GM19023 (cell line): ENCODE results near the gene ARHGEF39.
"Not testable (repeated sequence)": the region's sequence is repeated elsewhere in the genome, so short reads cannot be mapped to it uniquely, and the experiment has no call there.

ENCODE experiments used
- ATAC-seq: cut with Tn5 transposase; IDR thresholded peaks from one replicate; pipeline ENCODE4 v1.9.1; 2021; ENCODE audit warnings: mild to moderate bottlenecking, moderate library complexity; ENCODE audit not compliant: unreplicated experiment

The ARHGEF39 gene

DNA sequence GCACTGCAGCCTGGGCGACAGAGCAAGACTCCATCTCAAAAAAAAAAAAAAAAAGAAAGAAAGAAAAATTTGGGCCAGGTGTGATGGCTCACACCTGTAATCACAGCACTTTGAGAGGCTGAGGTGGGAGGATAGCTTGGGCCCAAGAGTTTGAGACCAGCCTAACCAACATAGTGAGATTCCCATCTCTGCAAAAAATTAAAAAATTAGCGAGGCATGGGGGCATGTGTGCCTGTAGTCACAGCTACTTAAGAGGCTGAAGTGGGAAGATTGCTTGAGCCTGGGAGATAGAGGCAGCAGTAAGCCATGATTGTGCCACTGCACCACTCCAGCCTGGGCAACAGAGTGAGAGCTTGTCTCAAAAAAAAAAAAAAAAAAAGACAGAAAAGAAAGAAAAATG, 11.4 kb downstream of the ARHGEF39 start:
- ATAC-seq = no peak

DNA sequence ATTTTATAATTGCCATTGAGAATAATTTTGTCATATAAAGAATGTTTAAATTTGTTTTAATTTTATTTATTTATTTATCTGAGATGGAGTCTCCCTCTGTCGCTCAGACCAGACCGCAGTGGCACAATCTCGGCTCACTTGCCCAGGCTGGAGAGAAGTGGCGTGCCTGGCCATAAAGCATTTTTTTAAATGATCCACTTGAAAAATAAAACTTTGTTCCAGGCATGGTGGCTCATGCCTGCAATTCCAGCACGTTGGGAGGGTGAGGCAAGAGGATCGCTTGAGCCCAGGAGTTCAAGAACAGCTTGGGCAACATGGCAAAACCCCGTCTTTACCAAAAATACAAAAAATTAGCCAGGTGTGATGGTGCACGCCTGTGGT, 12.2 kb downstream of the ARHGEF39 start:
- ATAC-seq = no peak

DNA sequence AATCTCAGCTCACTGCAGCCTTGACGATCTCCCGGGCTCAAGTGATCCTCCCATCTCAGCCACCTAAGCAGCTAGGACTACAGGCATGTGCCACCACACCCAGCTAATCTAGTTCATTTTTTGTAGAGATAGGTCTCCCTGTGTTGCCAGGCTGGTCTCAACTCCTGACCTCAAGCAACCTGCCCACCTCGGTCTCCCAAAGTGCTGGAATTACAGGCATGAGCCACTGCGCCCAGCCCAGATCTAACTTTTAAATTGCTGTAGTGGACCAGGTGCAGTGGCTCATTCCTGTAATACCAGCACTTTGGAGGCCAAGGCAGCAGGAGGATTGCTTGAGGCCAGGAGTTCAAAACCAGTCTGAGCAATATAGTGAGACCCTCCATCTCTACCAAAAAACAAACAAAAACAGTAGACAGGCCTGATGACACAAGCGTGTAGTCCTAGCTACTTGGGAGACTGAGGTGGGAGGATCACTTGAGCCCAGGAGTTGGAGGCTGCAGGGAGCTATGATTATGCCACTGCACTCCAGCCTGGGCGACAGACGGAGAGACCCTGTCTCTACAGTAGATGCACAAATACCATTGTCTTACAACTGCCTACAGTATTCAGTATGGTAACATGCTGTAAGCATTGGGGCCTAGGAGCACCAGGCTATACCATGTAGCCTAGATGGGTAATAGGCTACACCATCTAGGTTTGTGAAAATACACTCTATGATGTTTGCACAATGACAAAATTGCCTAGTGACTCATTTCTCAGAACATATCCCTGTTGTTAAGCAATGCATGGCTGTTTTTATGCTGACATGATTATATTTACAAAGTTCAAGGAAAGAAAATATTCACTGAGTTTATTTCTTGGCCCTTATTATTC, 12.8 kb downstream of the ARHGEF39 start:
- no peak for ATAC-seq

DNA sequence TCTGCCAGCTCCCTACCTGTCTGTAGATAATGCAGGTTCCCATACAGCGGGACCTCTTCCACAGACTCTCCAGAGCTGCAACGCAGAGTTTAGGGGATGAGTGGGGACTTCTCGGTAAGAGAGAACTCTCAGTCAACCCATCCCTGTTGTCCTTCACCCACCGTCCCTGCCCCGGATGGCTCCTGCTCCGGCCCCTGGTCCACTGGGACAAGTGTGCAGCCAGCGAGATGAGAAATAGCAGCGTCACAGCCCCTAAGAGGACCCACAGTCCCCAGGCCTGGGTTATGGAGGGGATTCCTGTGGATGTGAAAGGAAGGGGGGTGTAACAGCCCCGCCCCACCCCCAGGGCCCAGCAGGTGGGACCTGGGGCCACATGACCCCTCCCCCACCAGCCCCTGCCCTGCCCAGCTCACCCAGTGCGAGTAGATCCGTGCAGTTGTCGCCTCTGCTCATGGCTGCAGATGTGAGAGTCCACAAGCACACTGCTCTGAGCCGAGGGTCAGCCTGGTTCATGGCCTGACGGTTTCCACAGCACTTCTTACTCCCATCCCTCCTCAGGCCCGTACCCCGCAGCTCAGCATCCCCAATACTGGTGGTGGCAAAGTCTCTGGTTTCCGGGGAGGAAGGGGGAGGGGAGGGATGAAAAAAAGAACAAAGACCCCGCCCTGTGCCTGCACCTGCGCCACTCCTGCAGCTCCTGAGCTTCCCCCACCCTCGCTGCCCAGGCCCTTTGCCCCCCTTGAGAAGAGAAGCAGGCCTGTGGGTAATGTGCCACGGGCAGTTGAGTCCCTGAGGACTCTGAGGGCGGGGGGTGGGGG, 14.4 kb downstream of the ARHGEF39 start, which contains the start of gene SIT1:
SIT1 (minus strand) TSS at position 591 of the 818 bp plus-strand sequence; CDS start at position 513, 78 bp downstream.
- ATAC-seq = no peak

DNA sequence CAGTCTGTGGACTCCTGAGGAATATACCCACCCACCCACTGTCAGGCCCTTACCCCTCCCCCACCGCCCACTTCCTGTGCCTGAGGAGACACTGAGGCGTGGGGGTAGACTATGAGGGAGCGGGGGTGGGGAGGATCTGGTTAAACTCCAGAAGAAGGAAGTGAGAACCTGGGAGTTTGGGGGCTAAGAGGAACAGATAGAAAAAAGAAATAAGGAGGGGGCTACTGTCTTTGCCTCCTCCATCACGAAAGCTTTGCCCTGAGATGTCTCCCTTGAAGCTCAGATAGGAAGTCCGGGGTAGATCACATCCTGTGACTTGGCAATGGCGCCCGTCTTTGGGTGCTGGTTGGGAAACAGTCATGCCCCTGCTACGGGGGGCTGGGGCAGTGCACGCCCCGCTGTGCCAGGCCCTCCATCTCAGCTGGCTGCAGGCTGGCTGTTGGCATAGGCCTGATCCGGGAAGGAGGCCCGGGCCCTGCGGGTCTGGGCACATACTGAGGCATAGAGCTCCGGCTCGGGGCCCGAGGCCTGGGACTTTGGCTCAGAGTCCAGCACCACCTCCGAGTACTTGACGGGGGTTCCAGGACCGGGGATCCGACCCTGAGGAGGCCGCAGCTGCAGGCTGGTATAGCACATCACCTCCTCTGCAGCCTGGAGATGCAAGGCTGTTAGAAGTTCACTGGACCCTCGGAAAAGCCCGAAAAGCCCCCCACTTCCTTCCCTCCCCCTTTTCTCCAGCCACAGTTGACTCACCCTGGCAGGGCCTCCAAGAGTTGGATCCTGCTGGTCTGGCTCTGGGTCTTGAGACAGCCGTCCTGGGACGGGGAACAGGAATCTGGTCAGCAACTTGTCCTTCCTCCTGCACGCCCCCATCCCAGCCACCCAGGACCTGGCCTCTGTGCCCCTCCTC, 15.3 kb downstream of the ARHGEF39 start:
- ATAC-seq = no peak

DNA sequence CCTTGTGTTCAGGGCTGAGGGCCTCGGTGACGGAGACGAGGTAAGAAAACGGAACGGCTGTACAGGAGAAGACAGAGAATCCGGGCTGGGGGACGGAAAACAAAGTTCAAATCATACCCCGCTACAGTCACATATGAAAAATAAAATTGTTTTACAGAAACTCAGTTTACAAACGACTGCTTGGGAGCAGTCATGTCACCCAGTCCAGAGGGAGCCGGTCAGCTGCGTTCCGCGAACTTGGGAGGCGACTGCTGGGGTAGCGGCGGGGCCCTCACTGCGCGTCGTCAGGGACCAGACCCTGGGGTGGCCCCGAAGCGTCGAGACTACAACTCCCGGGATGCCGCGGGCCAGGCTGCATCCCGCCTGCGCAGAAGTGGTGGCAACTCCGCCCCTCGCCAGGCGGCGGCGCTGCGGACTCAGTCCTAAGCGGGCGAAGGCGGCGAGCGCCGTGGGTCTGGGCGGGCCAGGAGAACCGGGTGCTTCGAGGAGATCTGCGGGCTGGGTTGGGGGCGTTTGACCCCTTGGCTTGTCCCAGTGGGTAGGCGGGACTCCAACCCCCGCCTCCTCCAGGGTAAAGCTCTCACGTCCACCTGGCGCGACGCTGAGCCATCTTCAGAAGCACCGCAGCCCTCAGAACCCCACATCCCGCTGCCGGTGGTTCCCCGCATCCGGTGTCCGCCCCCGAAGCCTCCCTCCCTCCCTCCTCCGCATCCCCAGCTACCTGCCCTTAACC, 18.3 kb downstream of the ARHGEF39 start:
- ATAC-seq = peak; percentile 77

DNA sequence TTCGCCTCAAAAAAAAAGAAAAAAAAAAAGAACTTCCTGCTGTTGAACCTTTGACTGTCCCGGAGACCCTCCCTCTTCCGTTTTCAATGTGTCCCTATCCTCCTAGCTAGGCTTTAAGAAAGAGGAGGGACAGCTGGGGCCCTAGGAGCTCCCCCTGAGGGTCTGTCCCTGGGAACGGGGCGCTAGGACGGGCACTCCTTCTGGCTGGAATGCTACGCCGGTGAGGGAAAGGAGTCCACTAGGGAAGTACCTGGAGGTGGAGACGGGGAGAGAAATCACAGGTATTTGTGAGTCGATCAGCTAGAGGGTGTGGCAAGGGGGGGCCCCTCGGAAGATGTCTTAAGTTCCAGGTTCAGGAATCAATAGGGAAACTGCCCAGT, 18.9 kb downstream of the ARHGEF39 start:
- no peak for ATAC-seq

DNA sequence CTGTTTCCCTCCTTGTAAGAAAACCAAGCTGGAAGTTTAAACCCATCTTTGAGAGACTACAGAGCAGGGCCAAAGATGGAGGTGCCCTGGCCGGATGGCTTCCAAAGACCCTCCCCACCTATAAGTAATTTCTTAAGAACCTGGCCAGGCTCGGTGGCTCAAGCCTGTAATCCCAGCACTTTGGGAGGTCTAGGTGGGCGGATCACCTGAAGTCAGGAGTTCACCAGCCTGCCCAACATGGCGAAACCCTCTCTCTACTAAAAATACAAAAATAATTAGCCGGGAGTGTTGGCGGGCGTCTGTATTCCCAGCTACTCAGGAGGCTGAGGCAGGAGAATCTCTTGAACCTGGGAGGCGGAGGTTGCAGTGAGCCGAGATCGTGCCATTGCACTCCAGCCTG, 19.3 kb downstream of the ARHGEF39 start:
- ATAC-seq = not testable (repeated sequence)

DNA sequence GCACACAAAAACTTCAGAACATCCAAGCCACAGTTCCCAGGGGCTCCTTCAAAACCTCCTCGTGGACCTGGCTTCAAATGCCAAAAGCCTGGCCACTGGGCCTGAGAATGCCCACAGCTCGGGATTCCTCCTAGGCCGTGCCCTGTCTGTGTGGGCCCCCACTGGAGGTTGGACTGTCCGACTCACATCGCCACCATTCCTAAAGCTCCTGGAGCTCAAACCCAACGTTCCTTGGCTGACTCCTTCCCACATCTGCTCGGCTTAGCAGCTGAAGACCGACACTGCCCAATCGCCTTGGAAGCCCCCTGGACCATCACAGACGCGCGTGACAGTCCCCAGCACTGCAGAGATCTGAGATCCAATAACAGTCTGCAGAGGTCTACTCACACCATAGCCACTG, 21.9 kb downstream of the ARHGEF39 start:
- no peak for ATAC-seq

DNA sequence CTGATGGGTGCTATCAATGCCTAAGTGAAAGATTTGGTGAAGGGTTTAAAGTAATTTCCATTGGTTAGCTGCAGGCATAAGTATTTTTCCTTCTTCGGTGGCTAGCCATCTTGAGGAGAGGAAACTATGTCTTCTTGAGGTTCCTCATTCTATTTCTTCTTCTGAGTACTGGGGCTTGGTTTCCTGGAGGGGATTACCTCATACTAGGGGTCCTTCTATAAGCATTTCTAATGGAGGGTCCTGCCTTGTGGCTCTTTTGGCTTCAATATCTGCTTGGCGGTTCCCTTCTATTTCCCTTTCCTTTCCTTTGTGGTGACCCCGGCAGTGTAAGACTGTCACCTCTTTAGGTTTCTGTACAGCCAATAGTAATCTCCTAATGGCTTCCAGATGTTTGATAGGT, 23.5 kb downstream of the ARHGEF39 start:
- ATAC-seq = not testable (repeated sequence)

DNA sequence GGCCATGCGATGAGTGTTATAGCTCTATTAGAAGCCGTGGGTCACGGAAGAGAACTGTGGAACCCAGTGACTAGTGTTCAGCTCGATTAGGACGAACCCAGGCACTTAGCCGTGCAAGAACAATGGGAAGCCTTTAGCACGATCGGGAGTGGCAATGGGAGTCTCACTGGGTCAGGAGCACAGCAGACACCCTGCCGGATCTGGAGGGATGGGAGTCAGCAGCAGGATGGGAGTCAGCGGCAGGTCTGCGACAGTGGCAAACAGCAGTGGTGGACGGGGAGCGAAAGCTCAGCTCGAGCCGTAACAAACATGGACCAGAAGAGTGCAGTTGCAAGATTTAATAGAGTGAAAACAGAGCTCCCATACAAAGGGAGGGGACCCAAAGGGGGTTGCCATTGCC, 24.6 kb downstream of the ARHGEF39 start:
- ATAC-seq = not testable (repeated sequence)

DNA sequence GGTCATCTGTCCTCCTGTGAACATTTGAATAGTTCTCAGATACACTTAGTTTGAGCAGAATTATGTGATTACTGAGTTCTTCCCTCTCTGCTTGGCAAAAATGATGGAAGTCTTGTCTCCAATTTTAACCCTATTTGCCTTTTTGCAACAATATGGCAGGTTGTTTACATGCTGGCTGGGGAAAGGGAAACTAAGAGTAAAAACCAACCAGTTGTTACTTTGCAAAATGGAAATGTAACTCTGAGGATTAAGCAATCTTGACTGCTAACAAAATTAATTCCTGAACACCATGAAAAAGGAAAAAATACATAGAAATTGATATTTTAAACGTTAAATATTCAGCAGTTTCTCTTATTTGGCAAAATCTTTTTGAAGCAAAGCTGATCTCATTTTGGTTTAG, 25.4 kb downstream of the ARHGEF39 start:
- no peak for ATAC-seq

DNA sequence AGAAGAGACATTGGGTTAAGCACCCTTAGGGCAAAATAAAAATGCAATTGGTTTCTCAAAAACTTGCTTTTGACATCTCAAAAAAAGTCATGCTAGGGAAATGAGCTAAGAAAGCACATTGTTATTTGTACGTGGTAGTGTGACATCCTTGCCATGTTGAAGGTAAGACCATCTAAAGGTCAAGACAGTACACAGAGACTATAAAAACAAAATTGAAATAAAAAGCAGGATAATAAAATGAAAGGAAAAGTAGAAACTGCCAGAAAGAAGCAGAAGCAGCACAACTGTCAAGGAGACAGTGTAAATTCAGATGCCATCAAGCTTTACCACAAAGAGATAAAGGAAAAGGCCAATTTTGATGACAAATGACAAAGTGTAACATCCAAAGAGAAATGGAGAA, 25.8 kb downstream of the ARHGEF39 start:
- not testable (repeated sequence) for ATAC-seq

DNA sequence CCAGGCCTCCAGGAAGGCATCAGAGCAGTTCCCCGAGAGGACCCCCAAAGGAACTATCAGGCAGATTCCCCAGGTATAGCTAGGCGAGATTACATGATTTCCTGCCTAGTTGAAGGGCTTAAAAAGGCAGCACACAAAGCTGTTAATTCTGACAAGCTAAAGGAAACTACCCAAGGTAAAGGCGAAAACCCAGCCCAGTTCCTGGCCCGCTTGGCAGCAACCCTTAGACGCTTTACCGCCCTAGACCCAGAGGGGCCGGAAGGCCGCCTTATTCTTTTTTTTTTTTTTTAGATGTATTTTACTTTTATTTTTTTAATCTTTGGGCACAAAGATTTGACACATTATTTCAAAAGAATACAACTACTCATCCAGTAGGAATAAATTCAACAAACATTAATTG, 26.2 kb downstream of the ARHGEF39 start:
- not testable (repeated sequence) for ATAC-seq

DNA sequence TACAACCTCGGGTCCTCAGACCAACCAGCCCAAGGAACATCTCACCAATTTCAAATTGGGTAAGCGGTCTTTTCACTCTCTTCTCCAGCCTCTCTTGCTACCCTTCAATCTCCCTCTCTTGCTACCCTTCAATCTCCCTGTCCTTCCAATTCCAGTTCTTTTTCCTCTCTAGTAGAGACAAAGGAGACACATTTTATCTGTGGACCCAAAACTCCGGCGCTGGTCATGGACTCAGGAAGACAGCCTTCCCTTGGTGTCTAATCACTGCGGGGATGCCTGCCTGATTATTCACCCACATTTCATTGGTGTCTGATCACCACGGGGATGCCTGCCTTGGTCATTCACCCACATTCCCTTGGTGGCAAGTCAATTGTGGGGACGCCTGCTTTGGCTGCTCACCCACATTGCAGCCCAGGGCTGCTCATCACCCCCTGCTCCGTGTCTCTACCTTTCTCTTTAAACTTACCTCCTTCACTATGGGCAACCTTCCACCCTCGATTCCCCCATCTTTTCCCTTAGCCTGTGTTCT, 27.5 kb downstream of the ARHGEF39 start:
- not testable (repeated sequence) for ATAC-seq

DNA sequence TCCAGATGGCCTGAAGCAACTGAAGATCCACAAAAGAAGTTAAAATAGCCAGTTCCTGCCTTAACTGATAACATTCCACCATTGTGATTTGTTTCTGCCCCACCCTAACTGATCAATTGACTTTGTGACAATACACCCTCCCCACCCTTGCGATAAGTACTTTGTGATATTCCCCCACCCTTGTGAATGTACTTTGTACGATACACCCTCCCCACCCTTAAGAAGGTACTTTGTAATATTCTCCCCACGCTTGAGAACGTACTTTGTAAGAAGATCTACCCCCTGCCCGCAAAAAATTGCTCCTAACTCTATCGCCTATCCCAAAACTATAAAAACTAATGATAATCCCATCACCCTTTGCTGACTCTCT, 28.1 kb downstream of the ARHGEF39 start:
- ATAC-seq = not testable (repeated sequence)

DNA sequence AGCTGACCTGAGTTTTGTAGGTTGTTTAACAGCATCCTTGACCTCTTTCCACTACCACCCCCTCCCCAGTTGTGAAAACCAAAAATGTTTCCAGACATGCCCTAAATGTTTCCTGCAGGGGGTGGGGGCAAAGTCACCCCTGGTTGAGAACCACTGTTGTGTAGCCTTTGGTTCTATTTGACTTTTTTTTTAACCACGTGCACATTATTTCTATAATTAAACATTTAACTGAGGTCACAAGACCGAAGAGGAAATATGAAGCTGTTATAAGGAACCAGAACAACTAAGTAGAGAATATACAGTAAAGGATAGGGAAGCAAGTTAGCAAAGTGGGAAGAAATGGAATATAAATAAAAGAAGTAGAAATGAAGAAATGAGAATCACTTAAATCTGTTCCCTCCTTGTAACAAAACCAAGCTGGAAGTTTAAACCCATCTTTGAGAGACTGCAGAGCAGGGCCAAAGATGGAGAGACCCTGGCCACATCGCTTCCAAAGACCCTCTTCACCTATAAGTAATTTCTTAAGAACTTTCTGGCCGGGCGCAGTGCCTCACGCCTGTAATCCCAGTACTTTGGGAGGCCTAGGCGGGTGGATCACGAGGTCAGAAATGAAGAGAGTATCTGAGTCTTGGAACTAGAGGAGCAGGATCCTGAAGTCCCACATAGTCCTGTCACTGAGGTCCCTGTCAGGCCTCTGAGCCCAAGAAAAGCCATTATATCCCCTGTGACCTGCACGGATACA, 28.7 kb downstream of the ARHGEF39 start:
- no peak for ATAC-seq

DNA sequence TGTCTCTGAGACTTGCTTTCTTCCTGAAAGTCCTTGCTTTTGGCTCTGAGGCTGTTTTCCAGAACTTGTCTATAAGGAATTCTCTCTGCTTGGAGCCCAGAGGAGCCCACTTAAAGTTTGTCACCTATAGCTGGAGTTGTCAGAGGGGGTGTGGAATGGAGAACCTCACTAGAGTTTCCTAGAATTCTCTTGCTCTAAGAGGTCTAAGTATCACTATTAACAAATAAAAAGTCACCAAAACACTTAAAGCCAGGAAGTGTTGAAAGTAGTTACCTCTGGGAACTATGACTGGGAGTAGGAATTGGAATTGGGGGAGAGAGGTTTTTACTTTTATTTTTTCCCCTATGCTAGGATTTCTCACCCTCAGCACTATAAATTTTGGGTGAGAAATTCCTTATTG, 29.3 kb downstream of the ARHGEF39 start:
- no peak for ATAC-seq

DNA sequence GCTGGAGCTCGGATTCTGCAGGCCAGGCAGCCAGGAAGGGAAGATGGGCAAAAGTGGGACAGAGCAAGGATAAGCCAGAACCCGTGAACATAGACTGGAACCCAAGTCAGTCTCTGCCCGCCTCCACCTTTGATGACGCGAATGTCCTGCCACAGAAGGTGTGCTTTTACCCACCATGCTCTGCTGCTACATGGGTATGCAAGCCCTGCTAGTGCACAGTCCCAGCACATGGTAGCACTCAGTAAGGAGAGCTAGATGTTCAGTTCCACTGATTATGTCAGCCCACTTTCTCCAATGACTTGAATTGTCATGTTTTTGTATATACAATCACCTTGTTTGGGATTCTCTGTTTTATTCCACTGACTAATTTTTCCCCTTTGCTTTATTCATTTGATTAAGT, 35.4 kb downstream of the ARHGEF39 start:
- ATAC-seq = no peak
